Hematopoietic multipotent progenitor cell treated with erythropoietin and hydrocortisone succinate and interleukin-3 and kit ligand, for 15 days (in vitro differentiated cells): ENCODE results near the gene PHF21B.
"Not testable (repeated sequence)": the region's sequence is repeated elsewhere in the genome, so short reads cannot be mapped to it uniquely, and the experiment has no call there.

Experiments used
- DNase-seq: peaks from one replicate; pipeline ENCODE4 v3.0.0-alpha.2; 2015; ENCODE audit warnings: low spot score

PHF21B gene

GRCh38 chr22:45009606-45010531 lies at the start of gene PHF21B:
TSS of gene PHF21B (minus strand) at chr22:45010005. CDS start at chr22:45009549, 456 bp downstream.
- no peak for DNase-seq

- DNase-seq: no peak
Observed at GRCh38 chr22:45059296-45059695, 49.5 kb upstream of the PHF21B start.

- DNase-seq: no peak
Observed at GRCh38 chr22:45058622-45058912, 48.8 kb upstream of the PHF21B start.

GRCh38 chr22:45055936-45056335 lies 46.1 kb upstream of the PHF21B start:
- no peak for DNase-seq

- no peak for DNase-seq
Observed at GRCh38 chr22:45053571-45053970, 43.8 kb upstream of the PHF21B start.

- no peak for DNase-seq
Observed at GRCh38 chr22:45053094-45053493, 43.3 kb upstream of the PHF21B start.

- not testable (repeated sequence) for DNase-seq
Observed at GRCh38 chr22:45052665-45053064, 42.9 kb upstream of the PHF21B start.

- DNase-seq: no peak
Observed at GRCh38 chr22:45051946-45052345, 42.1 kb upstream of the PHF21B start.

GRCh38 chr22:45051419-45051818 lies 41.6 kb upstream of the PHF21B start:
- no peak for DNase-seq

GRCh38 chr22:45047260-45047659 lies 37.5 kb upstream of the PHF21B start:
- DNase-seq: no peak

GRCh38 chr22:45045208-45045607 lies 35.4 kb upstream of the PHF21B start:
- DNase-seq: no peak

GRCh38 chr22:45042263-45042662 lies 32.5 kb upstream of the PHF21B start:
- no peak for DNase-seq

GRCh38 chr22:45039133-45039532 lies 29.3 kb upstream of the PHF21B start:
- DNase-seq: no peak

GRCh38 chr22:45036154-45036553 lies 26.3 kb upstream of the PHF21B start:
- no peak for DNase-seq

GRCh38 chr22:45034821-45035220 lies 25.0 kb upstream of the PHF21B start:
- no peak for DNase-seq

GRCh38 chr22:45034156-45034555 lies 24.4 kb upstream of the PHF21B start:
- DNase-seq: no peak

GRCh38 chr22:45033136-45033535 lies 23.3 kb upstream of the PHF21B start:
- DNase-seq: no peak

- no peak for DNase-seq
Observed at GRCh38 chr22:45031629-45032403, 22.0 kb upstream of the PHF21B start.

GRCh38 chr22:45029501-45029900 lies 19.7 kb upstream of the PHF21B start:
- no peak for DNase-seq

GRCh38 chr22:45026511-45026910 lies 16.7 kb upstream of the PHF21B start:
- DNase-seq: no peak

GRCh38 chr22:45023431-45023830 lies 13.6 kb upstream of the PHF21B start:
- no peak for DNase-seq

GRCh38 chr22:45019861-45020655 lies 10.3 kb upstream of the PHF21B start:
- DNase-seq: no peak
